HG02759 (cell line): ENCODE results near the gene FOXN3.
"Not testable (repeated sequence)": the region's sequence is repeated elsewhere in the genome, so short reads cannot be mapped to it uniquely, and the experiment has no call there.

Experiments
- ATAC-seq: cut with Tn5 transposase; IDR thresholded peaks from one replicate; pipeline ENCODE4 v1.9.1; 2021; ENCODE audit warnings: mild to moderate bottlenecking, moderate library complexity; ENCODE audit not compliant: unreplicated experiment

FOXN3 gene

GRCh38 chr14:89111766-89112543 lies 305.1 kb downstream of the FOXN3 start:
- ATAC-seq, result not testable (repeated sequence)

- not testable (repeated sequence) for ATAC-seq
Measured at GRCh38 chr14:89111232-89111631, 305.8 kb downstream of the FOXN3 start.

GRCh38 chr14:89110110-89110509 lies 306.9 kb downstream of the FOXN3 start:
- ATAC-seq, result no peak

GRCh38 chr14:89108608-89109007 lies 308.4 kb downstream of the FOXN3 start:
- no peak for ATAC-seq

GRCh38 chr14:89107626-89108025 lies 309.4 kb downstream of the FOXN3 start:
- no peak for ATAC-seq
